Activated CD4-positive, alpha-beta T cell treated with anti-CD3 and anti-CD28 coated beads, Interleukin-2, amount 50 U/mL, for 48 hours (primary cell): Measurements from ENCODE around the gene HIPK2.
"Not testable (repeated sequence)": the region's sequence is repeated elsewhere in the genome, so short reads cannot be mapped to it uniquely, and the experiment has no call there.

Experiments
- DNase-seq, 2 experiments: peaks; one replicate each; pipeline ENCODE4 v3.0.0-alpha.2; 2020

The HIPK2 gene

DNA sequence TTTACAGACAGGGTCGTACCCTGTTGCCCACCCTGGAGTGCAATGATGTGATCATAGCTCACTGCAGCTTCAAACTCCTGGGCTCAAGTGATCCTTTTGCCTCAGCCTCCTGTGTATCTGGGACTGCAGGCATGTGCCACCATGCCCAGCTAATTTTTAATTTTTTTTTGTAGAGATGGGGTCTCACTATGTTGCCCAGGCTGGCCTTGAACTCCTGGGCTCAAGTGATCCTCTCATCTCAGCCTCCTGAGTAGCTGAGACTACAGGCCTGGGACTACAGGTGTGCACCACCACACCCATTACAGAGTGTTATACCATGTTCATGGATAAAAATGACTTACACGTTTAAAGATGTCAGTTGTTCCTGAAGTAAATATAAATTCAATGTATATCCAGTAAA, 166.2 kb downstream of the HIPK2 start:
- not testable (repeated sequence) for DNase-seq

DNA sequence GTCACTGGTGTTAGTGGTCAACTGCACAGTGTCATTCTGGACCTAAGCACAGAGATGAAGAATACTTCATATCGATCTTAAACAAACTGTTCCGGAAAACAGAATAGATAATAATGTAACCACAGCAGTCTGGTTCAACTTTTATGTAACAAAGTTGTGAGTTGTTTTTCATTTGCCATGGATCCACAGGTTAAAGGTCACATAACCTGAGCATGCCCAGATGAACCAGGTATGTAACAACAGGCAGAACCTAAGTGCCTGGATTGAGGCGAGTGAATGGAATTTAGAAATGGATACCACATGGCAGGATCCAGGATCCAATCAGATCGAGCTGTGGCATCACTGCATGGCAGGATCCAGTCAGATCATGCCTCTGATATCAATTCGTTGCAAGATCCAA, 167.2 kb downstream of the HIPK2 start:
- no peak for DNase-seq

DNA sequence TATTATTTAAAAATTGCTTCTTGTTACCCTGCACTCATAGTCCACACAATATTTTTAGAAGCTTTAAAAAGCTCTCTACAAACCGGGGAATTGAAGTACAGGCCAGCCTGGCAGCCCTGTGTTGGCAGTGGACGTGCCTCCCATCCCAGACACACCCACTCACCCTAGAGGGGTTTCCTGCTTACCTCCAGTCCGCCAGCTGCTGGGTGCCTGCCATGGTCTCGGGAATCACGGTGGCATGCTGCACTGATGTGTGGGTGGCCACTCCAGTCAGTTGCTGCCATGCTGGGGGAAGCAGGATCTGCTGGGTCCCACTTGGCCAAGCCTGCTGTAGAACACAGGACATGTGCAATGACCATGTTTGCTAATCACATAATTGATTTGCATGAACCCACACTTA, 173.9 kb downstream of the HIPK2 start:
- no peak for DNase-seq

DNA sequence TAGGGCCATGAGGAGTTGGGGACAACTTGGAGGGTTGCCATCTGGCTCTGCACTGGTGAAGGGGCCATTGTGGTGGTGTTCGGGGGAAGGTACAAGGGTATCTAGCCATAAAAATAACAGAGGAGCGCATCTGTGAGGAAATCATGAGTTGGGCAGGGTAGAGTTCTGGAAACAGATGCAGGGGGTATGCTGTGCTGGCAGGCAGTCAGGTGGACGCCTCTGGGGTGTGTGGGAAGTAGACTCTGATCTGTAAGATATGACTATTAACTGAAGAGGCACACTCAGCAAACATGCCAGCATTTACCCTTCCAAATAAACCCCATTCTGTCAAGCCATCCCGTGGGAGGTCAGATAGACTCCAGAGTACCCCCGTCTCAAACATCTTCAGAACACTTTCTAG, 174.5 kb downstream of the HIPK2 start:
- DNase-seq, result no peak

DNA sequence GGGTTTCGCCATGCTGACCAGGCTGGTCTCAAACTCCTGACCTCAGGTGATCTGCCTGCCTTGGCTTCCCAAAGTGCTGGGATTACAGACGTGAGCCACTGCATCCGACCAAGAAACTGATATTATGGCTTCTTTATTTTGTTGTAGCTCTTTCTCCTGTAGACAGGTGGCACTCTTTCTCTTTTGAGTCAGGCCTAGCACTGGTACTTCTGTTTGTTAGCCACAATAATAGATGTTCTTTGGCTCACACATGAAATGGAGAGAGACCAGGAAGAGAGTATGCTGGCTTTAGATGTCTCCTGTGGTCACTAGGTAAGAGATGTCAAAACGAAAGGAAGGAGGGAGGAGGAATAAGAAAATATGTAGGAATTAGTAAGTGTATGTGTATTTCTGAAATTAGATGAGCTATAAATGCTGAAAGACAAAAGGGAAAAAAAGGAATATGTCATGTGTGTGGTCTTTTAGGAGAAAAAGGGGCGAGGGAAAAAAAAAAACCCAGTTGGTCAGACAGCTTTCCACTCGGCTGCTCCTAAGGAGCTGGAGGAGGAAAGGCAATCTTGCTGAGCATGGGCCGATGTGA, 175.6 kb downstream of the HIPK2 start:
- DNase-seq, result no peak

DNA sequence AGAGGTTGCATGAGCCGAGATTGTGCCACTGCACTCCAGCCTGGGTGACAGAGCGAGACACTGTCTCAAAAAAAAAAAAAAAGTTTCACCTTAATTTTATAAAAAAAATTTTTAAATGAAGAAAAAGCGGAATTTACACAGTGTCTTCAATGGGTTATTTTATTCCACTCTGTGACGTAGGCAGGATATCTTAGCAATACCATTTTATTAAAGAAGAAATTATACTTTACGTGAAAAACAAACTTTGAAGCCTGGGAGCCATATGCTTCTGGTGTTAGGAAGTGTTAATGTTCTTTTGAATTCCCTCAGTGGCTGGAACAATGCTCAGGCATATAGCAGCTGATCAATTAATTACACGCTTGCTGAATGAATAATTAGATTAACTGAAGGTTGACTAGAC, 176.6 kb downstream of the HIPK2 start:
- DNase-seq, result no peak

DNA sequence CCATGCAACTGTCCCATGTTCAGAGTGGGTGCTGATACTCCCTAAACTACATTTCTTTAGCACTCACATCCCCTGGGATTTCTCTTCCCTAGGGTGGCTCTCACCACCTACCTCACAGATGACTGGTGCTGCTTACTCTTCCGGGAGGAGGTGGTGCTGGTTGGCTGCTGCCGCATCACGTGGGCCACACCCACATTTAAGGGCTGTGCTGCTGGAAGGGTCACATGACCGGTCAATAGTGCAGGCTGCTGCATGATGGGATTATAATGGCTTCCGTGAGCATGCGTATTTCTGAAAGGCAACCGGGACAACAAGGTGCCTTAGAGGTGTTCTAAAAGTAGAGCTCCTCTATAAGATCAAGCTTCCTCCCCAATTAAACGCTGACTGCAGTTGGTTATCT, 177.5 kb downstream of the HIPK2 start:
- DNase-seq, result no peak

DNA sequence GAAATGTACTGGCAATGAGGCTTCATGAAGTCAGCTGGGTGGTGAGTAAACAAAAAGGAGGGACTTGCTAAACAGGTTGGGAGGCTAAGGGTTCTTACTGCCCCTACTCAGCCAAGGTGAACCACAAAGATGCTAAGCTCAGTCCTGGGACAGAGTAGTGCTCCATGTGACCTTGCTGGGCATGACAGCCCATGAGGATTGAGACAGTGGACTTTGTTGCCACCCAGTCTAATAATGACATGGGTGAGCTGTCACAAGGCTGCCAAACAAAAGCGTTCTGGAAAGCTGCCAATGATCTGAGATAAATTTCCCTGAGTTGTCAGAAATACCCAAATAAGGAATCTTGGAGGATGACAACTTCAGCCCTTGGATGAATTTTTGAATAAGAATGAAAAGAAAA, 179.2 kb downstream of the HIPK2 start:
- DNase-seq, result no peak

DNA sequence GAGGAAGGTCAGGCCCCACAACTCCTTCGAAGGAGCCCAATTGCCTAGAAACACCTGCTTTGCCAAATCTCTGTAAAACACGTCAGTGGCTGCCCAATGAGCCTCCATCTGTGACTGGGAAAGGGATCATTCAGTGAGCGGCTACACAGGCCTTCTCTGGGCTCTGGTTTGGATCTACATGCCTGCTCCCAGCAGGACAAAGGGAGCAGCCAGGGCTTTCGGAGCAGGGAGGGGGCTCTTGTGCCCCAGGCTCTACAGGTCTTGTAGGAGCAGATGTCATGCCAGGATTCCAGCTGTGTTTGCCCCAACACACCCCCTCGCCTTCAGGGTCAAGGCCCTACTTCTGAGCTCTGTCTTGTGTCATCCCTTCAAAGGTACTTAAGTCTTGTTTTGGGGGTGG, 180.8 kb downstream of the HIPK2 start:
- DNase-seq, result no peak

DNA sequence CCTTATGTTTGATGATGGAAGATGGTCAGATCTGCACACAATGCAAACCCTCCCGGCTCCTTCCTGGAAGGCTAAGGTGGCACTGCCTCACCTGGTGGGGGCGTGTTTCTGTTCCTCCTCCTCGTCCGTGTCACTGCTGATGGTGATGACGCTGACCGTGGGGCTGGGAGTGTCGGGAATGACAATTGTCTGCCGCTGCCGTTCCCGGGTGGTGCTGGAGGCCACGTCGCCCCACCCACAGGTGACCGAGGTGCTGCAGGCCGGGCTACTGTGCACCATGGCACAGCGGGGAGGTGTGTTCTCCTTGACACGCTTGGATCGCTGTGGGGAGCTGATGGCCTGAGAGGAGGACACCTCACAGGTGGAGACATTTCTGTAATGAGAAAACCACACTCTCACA, 181.2 kb downstream of the HIPK2 start:
- no peak for DNase-seq

DNA sequence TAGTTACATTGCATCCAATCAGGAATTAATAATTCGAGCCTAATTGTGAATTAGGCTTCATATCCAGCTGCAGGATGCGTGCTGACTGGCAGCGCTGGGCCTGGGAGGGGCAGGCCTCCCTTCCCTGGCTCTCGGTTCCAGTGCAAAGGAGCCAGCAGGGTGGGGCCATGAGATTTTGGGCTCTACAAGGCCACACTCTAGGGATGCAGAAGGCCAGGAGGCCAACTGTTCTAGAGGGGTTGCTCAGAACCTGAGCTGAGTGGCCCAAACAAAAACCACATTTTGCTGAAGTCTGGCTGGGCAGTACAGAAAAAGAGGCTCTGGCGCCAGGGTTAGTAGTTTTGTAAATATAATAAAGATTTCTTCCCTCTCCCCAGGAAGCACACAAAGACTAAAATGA, 182.0 kb downstream of the HIPK2 start:
- no peak for DNase-seq

DNA sequence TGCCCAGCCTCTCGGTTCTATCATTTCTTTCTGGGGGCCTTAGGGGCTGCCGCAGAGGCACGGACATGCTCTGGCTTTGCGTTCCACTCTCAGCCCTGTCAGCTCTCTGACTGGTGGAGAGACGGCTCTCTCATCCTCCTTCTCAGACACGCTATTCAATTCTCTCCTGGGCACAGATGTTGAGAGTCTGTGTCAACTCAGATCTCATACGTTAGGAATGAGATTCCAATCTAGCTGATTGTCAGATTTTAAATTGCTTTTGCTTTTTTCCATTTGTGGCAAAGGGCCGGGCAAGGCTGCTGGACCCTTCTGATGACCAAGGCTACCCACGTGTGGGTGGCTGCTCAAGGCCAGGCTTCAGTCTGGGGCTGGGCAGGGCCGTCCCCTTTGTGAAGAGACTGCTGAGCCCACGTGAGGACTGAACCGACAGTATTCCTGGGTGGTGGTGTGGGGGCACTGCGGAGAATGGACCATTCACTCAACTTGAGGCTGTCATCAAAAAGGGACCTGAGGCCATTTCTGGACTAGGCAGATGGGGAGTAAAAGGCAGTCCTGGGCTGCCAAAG, 182.8 kb downstream of the HIPK2 start:
- DNase-seq, result no peak

DNA sequence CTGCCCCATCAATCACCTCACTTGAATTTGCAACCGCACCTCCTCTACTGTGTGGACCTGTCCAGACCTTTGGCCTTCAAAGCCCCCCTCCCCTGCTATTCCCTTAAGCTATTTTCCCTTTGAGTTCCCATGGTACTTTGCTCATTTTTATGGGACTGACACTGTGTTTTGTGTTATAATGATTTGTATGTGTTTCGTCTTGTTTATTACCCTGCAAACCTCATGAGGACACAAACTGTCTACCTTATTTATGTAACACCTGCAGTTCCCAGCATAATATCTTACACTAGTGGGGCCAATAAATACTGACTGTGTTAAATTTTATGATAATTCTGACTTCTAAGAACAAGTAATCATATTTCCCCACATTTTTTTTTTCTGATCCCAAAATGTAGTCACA, 183.7 kb downstream of the HIPK2 start:
- DNase-seq, result no peak

DNA sequence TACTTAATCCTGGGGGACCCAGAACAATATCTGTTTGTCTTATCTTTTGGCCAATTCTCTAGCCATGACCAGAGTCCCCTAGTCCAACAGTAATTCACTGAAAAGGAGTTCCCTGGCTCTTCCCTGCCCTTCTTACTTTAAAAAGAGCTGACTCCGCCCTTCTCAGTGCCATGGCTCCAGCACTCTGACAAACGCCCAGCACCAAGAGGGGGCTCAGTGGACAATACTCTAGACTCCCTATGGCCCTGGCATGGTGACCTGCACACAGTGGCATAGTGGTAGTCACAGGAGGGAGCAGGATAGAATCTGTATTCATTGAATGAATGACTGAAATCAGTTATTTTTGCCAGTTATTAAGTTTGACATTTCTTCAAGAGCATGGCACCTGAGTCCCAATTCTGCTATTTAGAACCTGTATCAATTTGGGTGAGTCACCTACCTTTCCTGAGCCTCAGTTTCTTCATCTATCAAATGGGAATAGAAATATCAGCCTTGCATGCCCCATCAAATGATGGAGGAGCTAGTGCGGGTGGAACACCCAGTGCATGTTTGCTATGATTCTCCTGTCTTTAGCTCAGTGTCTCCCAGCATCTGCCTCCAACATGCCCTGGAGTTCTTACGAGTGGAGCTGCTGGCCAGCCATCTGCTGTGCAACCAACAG, 184.9 kb downstream of the HIPK2 start:
- no peak for DNase-seq

DNA sequence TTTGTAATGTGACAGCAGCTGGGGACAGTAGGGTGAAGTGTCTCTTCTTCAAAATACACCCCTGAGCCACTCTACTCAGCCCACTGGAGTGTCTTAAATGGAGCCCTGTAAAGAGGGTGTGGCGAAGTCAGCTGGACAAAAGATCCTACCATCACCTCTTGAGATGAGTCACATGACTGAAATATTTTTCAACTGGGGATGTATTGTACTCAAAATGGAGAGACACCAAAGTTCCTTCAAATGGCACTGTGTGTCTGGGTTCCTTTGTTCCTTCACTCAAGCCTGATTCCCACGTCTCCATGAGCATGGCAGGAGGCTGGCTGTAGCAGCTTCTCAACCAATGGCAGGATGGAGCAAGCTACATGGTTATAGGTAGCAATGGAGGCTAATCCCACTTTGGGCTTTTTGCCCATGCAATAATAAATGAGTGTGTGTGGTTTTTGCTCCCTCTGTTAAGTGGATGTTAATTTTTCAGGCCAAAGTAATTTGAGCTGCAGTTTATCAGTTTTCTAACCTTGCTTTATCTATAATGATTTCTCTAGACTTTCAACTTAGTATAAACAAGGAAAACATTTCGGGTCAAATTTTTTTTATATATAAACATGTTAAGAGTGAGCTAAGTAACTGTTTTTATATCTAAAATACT, 186.1 kb downstream of the HIPK2 start:
- DNase-seq, result no peak

DNA sequence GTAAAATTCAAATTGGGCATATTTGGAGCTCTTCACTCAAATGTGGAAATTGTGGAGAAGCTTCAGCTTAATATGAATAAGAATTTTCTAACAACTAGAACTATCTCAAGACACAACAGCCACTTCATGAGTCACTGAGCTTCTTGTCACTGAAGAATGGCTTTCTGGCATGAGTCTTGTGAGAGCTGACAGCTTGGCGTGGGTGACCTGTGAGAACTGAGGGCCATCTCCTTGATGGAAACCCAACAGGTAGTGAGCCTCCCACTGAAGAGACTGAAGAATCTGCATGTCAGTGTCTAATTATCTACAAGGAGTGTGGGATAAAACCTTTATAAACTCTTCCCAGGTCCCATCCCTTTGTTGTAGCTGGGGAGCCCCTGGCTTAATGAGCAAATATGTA, 188.3 kb downstream of the HIPK2 start:
- no peak for DNase-seq

DNA sequence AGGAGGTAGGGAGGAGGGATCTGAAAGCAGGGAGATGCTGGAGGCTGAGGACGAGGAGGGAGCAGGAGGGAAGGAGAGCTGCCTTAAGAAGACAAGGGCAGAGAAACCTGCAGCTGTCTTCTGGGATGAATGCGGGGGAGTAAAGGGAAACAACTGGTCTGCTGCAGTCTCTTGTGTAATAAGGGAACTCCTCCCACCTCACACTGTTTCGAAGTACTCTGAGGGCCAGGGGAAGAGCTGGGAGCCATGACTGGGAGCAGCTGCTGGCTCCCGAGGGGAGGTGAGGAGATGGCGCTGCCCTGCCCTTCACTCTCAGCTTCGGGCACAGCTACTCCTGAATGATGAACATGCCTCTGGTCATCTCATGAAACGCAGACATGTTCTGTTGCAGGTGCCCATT, 189.2 kb downstream of the HIPK2 start:
- DNase-seq, result no peak

DNA sequence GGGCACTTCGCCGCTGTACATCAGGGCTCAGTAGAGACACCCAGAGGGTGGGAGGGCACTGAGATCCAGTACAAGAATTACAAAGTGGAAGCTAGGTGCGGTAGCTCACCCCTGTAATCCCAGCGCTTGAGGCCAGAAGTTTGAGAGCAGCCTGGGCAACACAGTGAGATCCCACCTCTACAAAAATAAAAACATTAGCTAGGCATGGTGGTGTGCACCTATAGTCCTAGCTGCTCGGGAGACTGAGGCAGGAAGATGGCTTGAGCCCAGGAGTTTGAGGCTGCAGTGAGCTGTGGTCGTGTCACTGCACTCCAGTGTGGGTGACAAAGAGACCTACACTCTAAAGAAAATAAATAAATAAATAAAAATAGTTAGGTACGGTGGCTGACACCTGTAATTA, 190.3 kb downstream of the HIPK2 start:
- DNase-seq, result no peak

DNA sequence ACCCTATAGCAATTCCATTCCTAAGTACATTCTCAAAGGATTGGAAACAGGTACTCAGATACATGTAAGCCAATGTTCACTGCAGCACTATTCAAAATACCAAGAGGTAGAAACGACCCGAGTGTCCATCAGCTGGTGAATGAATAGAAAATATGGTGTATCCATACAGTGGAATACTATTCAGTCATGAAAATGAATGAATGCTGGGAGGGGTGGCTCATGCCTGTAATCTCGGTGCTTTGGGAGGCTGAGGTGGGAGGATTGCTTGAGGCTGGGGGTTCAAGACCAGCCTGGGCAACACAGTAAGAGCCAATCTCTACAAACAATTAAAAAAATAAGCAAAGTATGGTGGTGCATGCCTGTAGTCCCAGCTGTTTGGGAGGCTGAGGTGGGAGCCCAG, 191.5 kb downstream of the HIPK2 start:
- DNase-seq, result no peak

DNA sequence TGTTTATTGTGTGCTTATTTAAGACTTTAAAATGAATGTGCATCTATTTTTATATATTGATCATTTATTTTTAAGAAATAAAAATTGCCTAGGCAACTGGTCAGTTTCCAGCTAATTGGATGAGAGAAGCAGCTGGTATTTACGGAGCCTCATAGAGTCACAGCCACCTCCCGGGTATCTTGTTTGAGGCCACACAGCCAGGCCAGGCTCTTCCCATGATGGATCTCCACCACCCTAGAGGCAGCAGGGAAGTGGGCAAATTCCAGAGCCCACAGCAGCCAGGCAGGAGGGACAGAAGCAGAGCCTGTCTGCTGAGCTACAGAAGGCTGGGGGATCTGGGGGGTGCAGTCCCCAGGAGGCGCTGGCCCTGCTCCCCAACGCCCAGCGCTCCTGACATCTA, 192.8 kb downstream of the HIPK2 start:
- DNase-seq, result no peak

DNA sequence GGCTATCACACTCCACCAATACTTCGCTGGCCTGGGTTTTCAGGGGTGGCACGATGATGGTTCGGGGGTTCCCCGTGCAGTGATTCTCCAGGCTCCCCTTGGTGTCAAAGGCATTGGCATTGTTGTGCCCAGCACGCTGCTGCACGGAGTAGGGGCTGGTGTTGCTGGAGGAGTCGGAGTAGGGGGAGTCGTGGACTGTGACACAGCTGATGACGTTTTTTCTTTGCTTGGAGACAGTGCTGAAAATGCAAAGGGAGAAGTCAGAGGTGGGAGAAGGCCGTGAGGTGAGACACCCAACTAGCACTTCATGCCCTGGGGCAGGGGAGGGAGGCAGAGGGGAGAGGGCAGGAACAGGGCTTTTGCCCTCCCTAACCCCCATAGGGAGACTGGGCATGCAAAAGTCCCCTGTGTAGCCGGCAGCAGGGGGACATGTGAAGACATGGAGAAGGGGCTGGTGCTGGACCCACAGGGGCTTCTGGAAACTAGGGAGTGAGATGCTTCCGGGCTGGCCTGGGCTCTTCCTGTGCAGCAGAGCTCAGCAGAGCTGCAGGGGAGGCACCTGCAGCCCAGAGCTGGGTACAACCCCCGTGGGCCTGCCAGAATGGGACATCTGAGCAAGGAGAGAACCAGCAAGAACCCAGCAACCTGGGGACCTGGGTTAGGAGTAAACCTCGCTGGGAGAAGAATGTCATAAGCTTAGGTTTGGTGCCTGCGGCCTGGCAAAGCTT, 193.8 kb downstream of the HIPK2 start:
- no peak for DNase-seq

DNA sequence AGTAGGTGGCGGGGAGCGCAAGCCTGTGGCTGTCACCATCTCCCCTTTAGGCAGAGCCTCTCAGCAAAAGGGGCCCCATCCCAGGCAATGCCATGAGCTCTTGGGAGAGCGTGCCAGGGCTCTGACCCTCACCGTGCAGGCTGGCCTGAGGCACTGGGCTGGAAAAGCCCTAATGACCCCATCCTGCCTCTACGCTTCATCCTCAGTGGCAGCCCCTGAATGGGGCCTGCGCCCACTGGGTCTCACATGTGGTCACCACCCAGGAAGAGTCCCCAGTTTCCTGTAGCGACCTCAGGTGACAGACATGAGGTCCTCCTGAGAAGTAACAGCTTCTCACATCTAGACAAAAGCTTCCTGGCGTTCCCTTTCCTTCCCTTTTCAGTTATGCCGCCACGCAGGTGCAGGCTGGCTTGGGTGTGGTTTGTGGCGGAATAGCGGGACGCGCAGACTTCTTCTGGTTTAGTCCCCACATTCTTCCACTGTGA, 195.1 kb downstream of the HIPK2 start:
- no peak for DNase-seq

DNA sequence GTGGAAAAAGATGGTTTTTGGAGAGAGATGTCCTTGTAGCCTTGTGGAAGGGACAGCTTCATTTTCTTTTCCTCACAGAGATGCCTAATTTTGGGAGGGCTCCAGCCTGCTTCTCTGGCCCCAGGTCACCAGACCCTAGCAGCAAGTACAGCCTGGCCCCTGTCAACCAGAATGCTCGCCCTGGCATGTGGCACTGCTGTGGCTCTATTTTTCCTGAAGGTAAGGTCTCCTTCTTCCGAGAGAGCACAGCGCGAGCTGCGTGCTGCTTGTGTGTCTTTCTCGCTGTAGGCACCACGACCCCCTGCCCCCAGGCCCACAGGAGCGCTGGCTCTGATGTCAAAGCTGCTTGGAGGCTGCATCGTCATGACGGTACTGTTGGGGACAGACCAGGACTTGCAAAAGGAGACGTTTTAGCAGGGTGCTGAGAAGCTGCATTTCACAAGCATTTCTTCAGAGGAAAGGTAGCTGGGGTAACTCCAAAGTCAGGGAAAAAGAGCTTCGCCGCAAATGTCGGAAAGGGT, 195.6 kb downstream of the HIPK2 start:
- DNase-seq, result no peak
